GM21717 (cell line): ENCODE data around the gene GPR42.

Experiments
- ATAC-seq: cut with Tn5 transposase; IDR thresholded peaks from one replicate; pipeline ENCODE4 v1.9.1; 2021; ENCODE audit warnings: mild to moderate bottlenecking, moderate library complexity; ENCODE audit not compliant: unreplicated experiment

The GPR42 gene

DNA sequence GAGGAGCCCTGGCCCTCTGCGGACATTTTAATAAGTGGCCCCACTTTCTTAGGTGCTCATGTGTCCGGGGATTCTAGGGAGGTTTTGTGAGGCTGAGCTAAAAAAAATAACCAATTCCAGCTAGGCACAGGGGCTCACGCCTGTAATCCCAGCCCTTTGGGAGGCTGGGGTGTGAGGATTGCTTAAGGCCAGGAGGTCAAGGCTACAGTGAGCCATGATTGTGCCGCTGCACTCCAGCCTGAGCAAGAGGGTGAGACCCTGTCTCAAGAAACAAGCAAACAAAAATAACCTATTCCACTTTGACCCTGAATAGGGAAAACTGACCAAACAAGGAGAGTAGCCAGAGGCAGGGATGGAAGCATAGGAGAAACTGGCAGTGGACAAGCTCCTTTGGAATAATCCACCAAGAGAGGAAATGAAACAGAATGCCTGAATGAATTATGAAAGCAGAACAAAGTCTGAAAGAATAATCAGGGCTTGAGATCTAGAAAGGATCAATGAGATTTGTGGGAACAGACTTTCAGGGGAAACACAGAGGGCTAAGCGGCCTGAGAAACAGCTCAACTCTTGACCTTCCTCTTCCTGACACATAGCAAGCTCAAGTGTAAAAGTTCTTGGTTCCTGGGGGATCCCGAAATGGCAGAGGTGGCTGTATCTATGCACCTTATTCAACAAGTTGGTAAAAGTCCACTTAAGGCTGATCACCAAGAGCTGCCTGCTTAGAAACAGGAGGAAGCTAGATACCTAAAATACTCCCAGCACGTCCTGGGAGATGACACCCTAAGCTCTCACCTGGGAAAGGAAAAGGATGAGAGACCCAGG lies 47.1 kb downstream of the GPR42 start:
- ATAC-seq, result no peak

DNA sequence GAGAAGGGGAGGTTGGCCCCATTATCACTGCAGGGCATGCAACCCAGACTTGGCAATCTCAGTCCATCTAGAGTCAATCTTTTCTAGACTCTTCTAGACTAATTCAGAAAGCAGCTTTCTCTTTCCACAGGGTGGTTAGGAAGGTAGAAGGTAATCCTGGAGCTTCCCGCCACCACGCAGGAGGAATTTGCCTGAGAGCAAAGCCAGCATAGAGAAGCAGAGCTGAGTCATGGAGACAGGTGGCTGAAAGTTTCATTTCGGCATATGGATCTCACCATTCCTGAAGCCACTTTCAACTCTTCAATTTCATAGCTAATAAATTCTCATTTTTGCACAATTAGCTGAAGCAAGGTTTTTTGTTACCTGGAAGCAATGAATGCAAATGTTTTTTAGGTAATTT lies 48.2 kb downstream of the GPR42 start:
- no peak for ATAC-seq

DNA sequence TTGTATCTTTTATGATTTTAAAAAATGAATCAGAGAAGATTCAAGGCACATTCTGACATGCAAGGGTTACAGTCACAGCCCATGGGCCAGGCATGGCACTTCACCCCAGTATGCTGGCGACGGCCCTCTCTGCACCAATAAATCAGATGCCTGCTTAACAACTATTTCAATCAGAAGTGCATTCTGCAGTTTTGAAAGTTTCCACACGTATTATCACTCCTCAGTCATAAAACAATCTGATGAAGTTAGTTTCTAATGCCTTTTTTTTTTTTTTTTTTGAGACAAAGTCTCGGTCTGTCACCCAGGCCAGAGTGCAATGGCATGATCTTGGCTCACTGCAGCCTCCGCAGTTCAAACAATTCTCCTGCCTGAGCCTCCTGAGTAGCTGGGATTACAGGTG lies 48.9 kb downstream of the GPR42 start:
- ATAC-seq, result no peak

DNA sequence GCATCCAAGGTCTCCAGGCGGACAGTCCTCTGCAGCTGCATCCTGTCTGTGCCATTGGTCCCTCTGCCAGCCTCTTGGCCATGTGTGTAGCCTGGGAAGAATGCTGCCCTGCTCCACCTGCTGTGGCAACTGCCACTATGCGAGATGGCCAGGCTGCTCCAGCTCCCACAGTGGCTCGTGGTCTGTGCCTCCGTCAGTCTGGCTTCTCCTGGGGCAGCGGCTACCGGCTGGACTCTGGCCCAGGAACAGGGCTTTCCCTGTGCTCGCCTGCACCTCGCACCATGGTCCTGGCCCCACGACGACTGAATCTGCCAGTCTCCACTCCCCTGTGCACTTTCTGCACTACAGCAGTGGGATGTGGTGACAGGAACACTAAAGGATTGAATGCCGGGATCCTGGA lies 50.5 kb downstream of the GPR42 start:
- no peak for ATAC-seq
